Endodermal cell (in vitro differentiated cells): Measurements from ENCODE around the gene MPRIP. TPM values are rescaled to one million over a fixed set of nuclear protein-coding genes. Genes with fewer than 3 reads are reported as not detected.
A peak's percentile ranks its signal among the peaks of the same experiment; 100 is the strongest.

Source experiments
- DNase-seq: peaks from one replicate; pipeline ENCODE4 v3.0.0-alpha.2; 2017
- H3K27ac ChIP-seq: 2 replicates; pipeline ENCODE4 v1.5.1; 2013; ENCODE audit warnings: mild to moderate bottlenecking, low read depth, low read length, moderate library complexity
- H3K27me3 ChIP-seq: 2 replicates; pipeline ENCODE4 v1.6.1; 2013; ENCODE audit warnings: mild to moderate bottlenecking, low read length, moderate library complexity; ENCODE audit not compliant: insufficient read depth, control insufficient read depth, poor library complexity, severe bottlenecking
- H3K36me3 ChIP-seq: 2 replicates; pipeline ENCODE4 v1.7.0; 2013; ENCODE audit warnings: mild to moderate bottlenecking, low read length, moderate library complexity; ENCODE audit not compliant: control insufficient read depth, insufficient read depth
- H3K4me1 ChIP-seq: one replicate; pipeline ENCODE4 v1.7.0; 2013; ENCODE audit warnings: low read length; ENCODE audit not compliant: control insufficient read depth, insufficient read depth
- H3K4me3 ChIP-seq: 2 replicates; pipeline ENCODE4 v1.5.1; 2013; ENCODE audit warnings: mild to moderate bottlenecking, low read length, moderate library complexity
- H3K9ac ChIP-seq: 2 replicates; pipeline ENCODE4 v1.6.1; 2013; ENCODE audit warnings: mild to moderate bottlenecking, low read length, moderate library complexity; ENCODE audit not compliant: poor library complexity, severe bottlenecking; ENCODE audit errors: extremely low read depth
- H3K9me3 ChIP-seq: 2 replicates; pipeline ENCODE4 v1.6.1; 2013; ENCODE audit warnings: mild to moderate bottlenecking, low read length, moderate library complexity; ENCODE audit not compliant: control insufficient read depth
- H3K27ac Mint-ChIP-seq: 2 replicates; pipeline ENCODE4 v1.8.0; 2020; ENCODE audit warnings: mixed read lengths
- H3K27me3 Mint-ChIP-seq: 2 replicates; pipeline ENCODE4 v1.8.0; 2021; ENCODE audit warnings: mild to moderate bottlenecking, mixed read lengths; ENCODE audit not compliant: insufficient read depth
- H3K36me3 Mint-ChIP-seq: 2 replicates; pipeline ENCODE4 v1.8.0; 2020; ENCODE audit warnings: low read depth, mixed read lengths
- H3K4me1 Mint-ChIP-seq: 2 replicates; pipeline ENCODE4 v1.8.0; 2020; ENCODE audit warnings: mixed read lengths
- H3K4me3 Mint-ChIP-seq: 2 replicates; pipeline ENCODE4 v1.8.0; 2020; ENCODE audit warnings: mild to moderate bottlenecking, moderate library complexity, mixed read lengths
- H3K9me3 Mint-ChIP-seq: 2 replicates; pipeline ENCODE4 v1.8.0; 2020; ENCODE audit warnings: mild to moderate bottlenecking, mixed read lengths
- CTCF ChIP-seq: fragments of 200-600 bp; sonication (generic); conservative IDR thresholded peaks from 2 replicates; pipeline ENCODE4 v1.5.0; 2021; ENCODE audit warnings: antibody characterized with exemption, mild to moderate bottlenecking
- WGBS, 2 experiments: methylation state at CpG; one replicate each; pipeline versions ENCODE4 v1.1.5 to v1.1.7; 2013; ENCODE audit warnings: missing lambda C conversion rate in 2 of 2, mixed read lengths in 1 of 2; ENCODE audit not compliant: insufficient coverage in 1 of 2, insufficient read length in 1 of 2; 5-methylcytosine and 5-hydroxymethylcytosine counted together
- total RNA-seq, 2 donors: library from RNA; stranded (reverse); fragmentation: NEBNext Ultra II Directional in 1 of 2; extraction: Animal tissue kit (Norgen Biotek cat#: 25700) in 1 of 2; gene quantifications; 2 replicates in 1 of 2; 3 replicates in 1 of 2; pipeline ENCODE4 v1.2.1, GENCODE V29; 2021

The MPRIP gene
- total RNA-seq, 2 donors from 2014 or later, result 154 to 155 TPM

GRCh38 chr17:17115620-17116019, 73.4 kb downstream of the MPRIP start:
- Mint-ChIP-seq H3K27me3 (no peaks in the 10 kb centered on the region), H3K36me3 (no peaks in the 10 kb centered on the region), H3K4me1 (peaks cover 12% of the 10 kb centered on the region), H3K9me3 (no peaks in the 10 kb centered on the region), H3K4me3 (no peak overlapping the region), H3K27ac (no peak overlapping the region)
- no peaks in the 10 kb centered on the region for H3K36me3 ChIP-seq
- no peak for TF ChIP-seq CTCF
- H3K9ac ChIP-seq, result no peak overlapping the region
- DNase-seq, result no peak
- H3K4me3 ChIP-seq, result no peak overlapping the region
- H3K27me3 ChIP-seq, result no peaks in the 10 kb centered on the region
- H3K4me1 ChIP-seq, result peaks cover 4% of the 10 kb centered on the region
- WGBS, 2 experiments, result 96 to 100% methylated on average over 2 to 3 of the region's 4 CpGs
- H3K9me3 ChIP-seq, result no peaks in the 10 kb centered on the region
- no peak overlapping the region for H3K27ac ChIP-seq

GRCh38 chr17:17116406-17116805, 74.1 kb downstream of the MPRIP start:
- no peaks in the 10 kb centered on the region for H3K27me3 ChIP-seq
- no peak overlapping the region for H3K9ac ChIP-seq
- Mint-ChIP-seq H3K36me3 (no peaks in the 10 kb centered on the region), H3K4me3 (no peak overlapping the region), H3K4me1 (peaks cover 12% of the 10 kb centered on the region), H3K9me3 (no peaks in the 10 kb centered on the region), H3K27me3 (no peaks in the 10 kb centered on the region), H3K27ac (peak overlapping the region; percentile 55)
- DNase-seq, result no peak
- no peaks in the 10 kb centered on the region for H3K36me3 ChIP-seq
- WGBS, 2 experiments, result 96 to 100% methylated on average over 3 to 4 of the region's 4 CpGs
- no peaks in the 10 kb centered on the region for H3K9me3 ChIP-seq
- H3K27ac ChIP-seq, result no peak overlapping the region
- no peak overlapping the region for H3K4me3 ChIP-seq
- peaks cover 4% of the 10 kb centered on the region for H3K4me1 ChIP-seq
- no peak for TF ChIP-seq CTCF

GRCh38 chr17:17117923-17118322, 75.7 kb downstream of the MPRIP start:
- Histone ChIP-seq H3K4me1 (peaks cover 4% of the 10 kb centered on the region), H3K9me3 (no peaks in the 10 kb centered on the region), H3K9ac (no peak overlapping the region), H3K4me3 (no peak overlapping the region), H3K27me3 (no peaks in the 10 kb centered on the region), H3K36me3 (no peaks in the 10 kb centered on the region), H3K27ac (no peak overlapping the region)
- H3K4me1 Mint-ChIP-seq, result peaks cover 12% of the 10 kb centered on the region
- DNase-seq, result no peak
- H3K36me3 Mint-ChIP-seq, result no peaks in the 10 kb centered on the region
- peak overlapping the region; percentile 68 for H3K27ac Mint-ChIP-seq
- H3K27me3 Mint-ChIP-seq, result no peaks in the 10 kb centered on the region
- H3K4me3 Mint-ChIP-seq, result no peak overlapping the region
- no peak for TF ChIP-seq CTCF
- no peaks in the 10 kb centered on the region for H3K9me3 Mint-ChIP-seq
- WGBS, 2 experiments, result 96 to 100% methylated on average over 2 to 3 of the region's 3 CpGs
